GM12864 (cell line): ENCODE data around the gene PLBD2.

Experiments
- DNase-seq: peaks from one replicate; pipeline ENCODE4 v3.0.0-alpha.2; 2011; ENCODE audit warnings: low read depth
- H3K4me3 ChIP-seq: 2 replicates; pipeline ENCODE4 v1.5.1; 2011; ENCODE audit warnings: mild to moderate bottlenecking, low read depth, low read length, control low read depth
- TF ChIP-seq, protein P1 (sequence below): IDR thresholded peaks from 2 replicates; pipeline ENCODE4 v1.5.1; 2011; ENCODE audit warnings: low read depth, mild to moderate bottlenecking, moderate library complexity, low read length, control low read depth, inconsistent platforms; ENCODE audit errors: missing control alignments

The PLBD2 gene

DNA sequence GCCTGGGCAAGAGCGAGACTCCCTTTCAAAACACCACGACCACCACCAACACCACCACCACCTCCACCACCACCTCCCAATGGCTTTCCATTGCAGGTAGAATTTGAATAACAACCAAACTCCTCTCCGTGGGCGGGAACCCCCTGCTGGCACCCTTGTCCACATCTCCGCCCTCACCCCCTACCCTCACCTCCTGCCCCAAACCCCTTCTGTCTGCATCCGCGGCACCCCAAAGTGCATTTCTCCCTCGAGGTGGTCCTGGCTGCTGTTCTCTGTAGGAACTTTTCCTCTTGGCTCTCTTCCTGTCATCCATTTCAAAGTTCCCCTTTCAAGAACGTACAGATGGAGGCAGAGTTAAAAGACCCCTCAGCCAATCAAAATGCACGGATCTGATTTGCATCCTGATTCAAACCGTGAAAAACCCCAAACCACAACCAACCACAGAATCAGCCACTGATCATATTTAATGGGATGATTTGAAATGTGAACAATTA, 67.6 kb downstream of the PLBD2 start:
- DNase-seq: no peak
- TF ChIP-seq, protein P1, sequence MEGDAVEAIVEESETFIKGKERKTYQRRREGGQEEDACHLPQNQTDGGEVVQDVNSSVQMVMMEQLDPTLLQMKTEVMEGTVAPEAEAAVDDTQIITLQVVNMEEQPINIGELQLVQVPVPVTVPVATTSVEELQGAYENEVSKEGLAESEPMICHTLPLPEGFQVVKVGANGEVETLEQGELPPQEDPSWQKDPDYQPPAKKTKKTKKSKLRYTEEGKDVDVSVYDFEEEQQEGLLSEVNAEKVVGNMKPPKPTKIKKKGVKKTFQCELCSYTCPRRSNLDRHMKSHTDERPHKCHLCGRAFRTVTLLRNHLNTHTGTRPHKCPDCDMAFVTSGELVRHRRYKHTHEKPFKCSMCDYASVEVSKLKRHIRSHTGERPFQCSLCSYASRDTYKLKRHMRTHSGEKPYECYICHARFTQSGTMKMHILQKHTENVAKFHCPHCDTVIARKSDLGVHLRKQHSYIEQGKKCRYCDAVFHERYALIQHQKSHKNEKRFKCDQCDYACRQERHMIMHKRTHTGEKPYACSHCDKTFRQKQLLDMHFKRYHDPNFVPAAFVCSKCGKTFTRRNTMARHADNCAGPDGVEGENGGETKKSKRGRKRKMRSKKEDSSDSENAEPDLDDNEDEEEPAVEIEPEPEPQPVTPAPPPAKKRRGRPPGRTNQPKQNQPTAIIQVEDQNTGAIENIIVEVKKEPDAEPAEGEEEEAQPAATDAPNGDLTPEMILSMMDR: no peak
- H3K4me3 ChIP-seq: no peak overlapping the region

DNA sequence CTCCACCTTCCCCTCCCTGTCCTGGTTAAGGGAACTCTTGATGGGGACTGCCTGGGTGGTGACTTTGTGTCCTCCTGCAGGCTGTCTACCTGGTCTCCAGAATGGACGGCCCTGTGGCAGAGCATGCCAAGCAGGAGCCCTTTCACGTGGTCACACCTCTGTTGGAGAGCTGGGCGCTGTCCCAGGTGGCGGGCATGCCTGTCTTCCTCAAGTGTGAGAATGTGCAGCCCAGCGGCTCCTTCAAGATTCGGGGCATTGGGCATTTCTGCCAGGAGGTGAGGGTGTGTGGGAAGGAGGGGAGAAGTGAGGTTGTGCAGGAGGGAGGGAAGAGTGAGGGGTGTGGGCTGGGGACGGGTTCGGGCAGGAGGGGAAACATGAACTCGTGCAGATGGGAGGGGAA, 69.5 kb downstream of the PLBD2 start:
- no peak for DNase-seq
- no peak overlapping the region for H3K4me3 ChIP-seq
- TF ChIP-seq, protein P1: no peak

DNA sequence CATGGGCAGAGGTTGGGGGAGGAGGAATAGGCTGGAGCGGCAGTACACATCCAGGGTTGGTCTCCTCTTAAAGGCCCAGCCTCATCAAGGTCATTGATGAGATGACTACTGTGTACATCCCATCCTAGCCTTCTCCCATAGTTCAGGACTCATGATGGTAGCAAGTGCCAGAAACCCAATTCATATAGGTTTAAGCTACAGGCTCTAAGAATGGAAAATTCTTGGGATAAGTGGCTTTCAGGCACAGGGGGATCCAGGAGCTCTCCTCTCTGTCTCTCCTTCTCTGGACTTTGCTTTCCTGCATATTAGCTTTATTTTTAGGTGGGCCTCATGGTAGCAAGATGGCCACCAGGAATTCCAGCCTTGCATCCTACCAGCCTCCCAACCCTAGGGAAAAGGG, 70.1 kb downstream of the PLBD2 start:
- DNase-seq: no peak
- TF ChIP-seq, protein P1: no peak
- H3K4me3 ChIP-seq: no peak overlapping the region

DNA sequence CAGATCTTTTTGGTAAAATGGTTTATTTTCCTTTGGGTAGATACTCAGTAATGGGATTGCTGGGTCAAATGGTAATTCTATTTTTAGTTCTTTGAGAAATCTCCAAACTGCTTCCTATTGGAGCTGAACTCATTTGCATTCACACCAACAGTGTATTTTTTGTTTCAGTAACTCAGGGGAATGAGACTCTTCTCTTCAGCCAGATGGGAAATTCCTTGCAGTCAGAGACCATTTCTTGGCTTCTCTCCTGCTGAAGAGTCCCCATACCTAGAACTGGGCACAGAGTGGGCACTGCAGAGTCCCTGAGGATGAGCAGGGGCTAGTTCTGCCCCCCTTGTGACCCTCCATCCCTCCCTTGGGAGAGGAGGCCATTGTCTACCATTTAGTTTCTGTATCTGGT, 74.6 kb downstream of the PLBD2 start:
- no peak overlapping the region for H3K4me3 ChIP-seq
- no peak for DNase-seq
- TF ChIP-seq, protein P1: no peak

DNA sequence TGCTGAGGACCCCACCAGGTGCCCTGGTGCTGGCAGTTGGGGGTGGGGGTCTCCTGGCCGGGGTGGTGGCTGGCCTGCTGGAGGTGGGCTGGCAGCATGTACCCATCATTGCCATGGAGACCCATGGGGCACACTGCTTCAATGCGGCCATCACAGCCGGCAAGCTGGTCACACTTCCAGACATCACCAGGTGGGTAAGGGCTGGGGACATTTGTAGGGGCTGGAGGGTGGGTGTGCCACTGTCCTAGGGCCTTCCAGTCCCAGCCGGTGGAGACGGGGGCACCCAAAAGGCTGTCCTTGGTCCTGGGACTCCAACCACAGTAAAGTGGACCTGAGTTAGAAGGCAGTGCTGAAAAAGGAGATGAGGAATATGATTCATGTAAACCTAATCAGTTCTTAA, 77.0 kb downstream of the PLBD2 start:
- no peak for DNase-seq
- TF ChIP-seq, protein P1: no peak

DNA sequence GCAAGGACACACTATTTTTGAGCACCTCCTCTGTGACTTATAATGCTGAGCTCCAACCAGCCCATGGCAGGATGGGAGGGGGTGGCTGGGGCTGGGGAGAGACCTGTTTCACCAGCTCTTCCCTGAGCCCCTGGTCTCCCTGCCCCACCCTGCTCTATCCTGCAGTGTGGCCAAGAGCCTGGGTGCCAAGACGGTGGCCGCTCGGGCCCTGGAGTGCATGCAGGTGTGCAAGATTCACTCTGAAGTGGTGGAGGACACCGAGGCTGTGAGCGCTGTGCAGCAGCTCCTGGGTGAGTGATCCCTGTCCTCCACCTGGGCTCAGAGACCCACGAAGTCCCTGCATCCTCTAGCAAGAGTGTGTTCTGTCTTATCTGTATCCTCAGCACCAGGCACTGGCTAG, 78.2 kb downstream of the PLBD2 start:
- TF ChIP-seq, protein P1: no peak
- no peak overlapping the region for H3K4me3 ChIP-seq
- no peak for DNase-seq

More for the DNA sequence above, 77.0 kb downstream of the PLBD2 start:
- no peak overlapping the region for H3K4me3 ChIP-seq

DNA sequence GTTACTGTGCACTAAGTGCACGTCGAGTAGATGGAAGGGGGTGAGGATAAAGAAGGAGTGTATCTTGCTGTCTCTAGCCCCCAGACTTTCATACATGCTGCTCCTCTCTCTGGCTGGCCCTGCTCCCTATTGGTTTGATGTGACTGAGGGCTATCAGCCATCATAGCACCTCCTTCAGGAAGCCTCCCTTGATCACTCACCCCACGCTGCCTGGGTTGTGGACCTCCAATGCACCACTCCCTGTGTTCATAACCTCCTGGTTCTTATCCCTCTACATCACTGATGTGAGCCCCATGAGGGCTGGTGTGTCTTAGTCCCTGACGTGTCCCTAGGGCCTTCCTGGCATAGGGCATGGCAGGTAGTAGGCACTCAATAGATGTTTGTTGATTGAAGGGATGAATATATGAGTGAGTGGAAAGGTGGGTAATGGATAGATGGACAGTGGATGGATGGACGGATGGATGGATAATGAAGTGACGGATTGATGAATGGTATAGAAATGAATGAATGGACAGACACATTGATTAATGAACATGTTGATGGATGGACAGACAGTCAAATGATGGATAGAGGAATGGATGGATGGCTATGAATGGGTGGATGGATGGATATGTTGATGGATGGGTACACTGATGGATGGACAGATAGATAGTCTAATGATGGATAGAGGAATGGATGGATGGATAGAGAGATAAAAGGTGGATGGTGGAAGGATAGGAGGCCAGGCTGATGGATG, 78.8 kb downstream of the PLBD2 start:
- H3K4me3 ChIP-seq: no peak overlapping the region
- DNase-seq: no peak
- TF ChIP-seq, protein P1: no peak
